Measurements from ENCODE around the gene MTUS2. TPM values are rescaled to one million over a fixed set of nuclear protein-coding genes. Genes with fewer than 3 reads are reported as not detected.

Gene MTUS2
- total RNA-seq, result not detected

- Mint-ChIP-seq H3K27me3 (ENCODE audit: low read depth) (peaks cover 57% of the 10 kb centered on the region), H3K4me1 (ENCODE audit: low read depth) (peaks cover 3% of the 10 kb centered on the region), H3K9me3 (peaks cover 5% of the 10 kb centered on the region), H3K4me3 (peak within 1 kb of the TSS; percentile 48), H3K36me3 (ENCODE audit: insufficient read depth) (no peaks in the 10 kb centered on the region)
- peak; percentile 42 for DNase-seq
- ATAC-seq, result peak; percentile 38 to 44
Measured at GRCh38 chr13:28820099-28821051, at the start of gene MTUS2. MTUS2 (plus strand) TSS chr13:28820339.

- Mint-ChIP-seq H3K4me1 (ENCODE audit: low read depth) (no peaks in the 10 kb centered on the region), H3K27me3 (ENCODE audit: low read depth) (peaks cover 20% of the 10 kb centered on the region), H3K9me3 (peaks cover 3% of the 10 kb centered on the region), H3K36me3 (ENCODE audit: insufficient read depth) (no peaks in the 10 kb centered on the region), H3K4me3 (no peak overlapping the region)
- ATAC-seq, result no peak
- no peak for DNase-seq
Measured at GRCh38 chr13:28778308-28779215, 41.6 kb upstream of the MTUS2 start.

- H3K27me3 Mint-ChIP-seq (ENCODE audit: low read depth), result peaks cover 34% of the 10 kb centered on the region
- no peak for ATAC-seq
- H3K4me1 Mint-ChIP-seq (ENCODE audit: low read depth), result peaks cover 2% of the 10 kb centered on the region
Measured at GRCh38 chr13:28792992-28793391, 27.1 kb upstream of the MTUS2 start.

GRCh38 chr13:28794396-28794795, 25.7 kb upstream of the MTUS2 start:
- Mint-ChIP-seq H3K4me3 (no peak overlapping the region), H3K4me1 (ENCODE audit: low read depth) (peaks cover 2% of the 10 kb centered on the region), H3K9me3 (no peaks in the 10 kb centered on the region), H3K36me3 (ENCODE audit: insufficient read depth) (no peaks in the 10 kb centered on the region), H3K27me3 (ENCODE audit: low read depth) (peaks cover 32% of the 10 kb centered on the region)
- ATAC-seq (no peak), DNase-seq (no peak)

More at GRCh38 chr13:28792992-28793391, 27.1 kb upstream of the MTUS2 start:
- no peak overlapping the region for H3K4me3 Mint-ChIP-seq
- H3K9me3 Mint-ChIP-seq, result no peaks in the 10 kb centered on the region
- no peak for DNase-seq
- H3K36me3 Mint-ChIP-seq (ENCODE audit: insufficient read depth), result no peaks in the 10 kb centered on the region

GRCh38 chr13:28796938-28797257, 23.2 kb upstream of the MTUS2 start:
- DNase-seq (no peak), ATAC-seq (no peak)
- Mint-ChIP-seq H3K36me3 (ENCODE audit: insufficient read depth) (no peaks in the 10 kb centered on the region), H3K4me1 (ENCODE audit: low read depth) (peaks cover 2% of the 10 kb centered on the region), H3K27me3 (ENCODE audit: low read depth) (peaks cover 20% of the 10 kb centered on the region), H3K4me3 (no peak overlapping the region), H3K9me3 (no peaks in the 10 kb centered on the region)

- Mint-ChIP-seq H3K36me3 (ENCODE audit: insufficient read depth) (no peaks in the 10 kb centered on the region), H3K27me3 (ENCODE audit: low read depth) (peaks cover 5% of the 10 kb centered on the region), H3K9me3 (peaks cover 27% of the 10 kb centered on the region), H3K4me3 (no peak overlapping the region), H3K4me1 (ENCODE audit: low read depth) (no peaks in the 10 kb centered on the region)
- DNase-seq, result no peak
- no peak for ATAC-seq
Measured at GRCh38 chr13:28805193-28805819, 14.8 kb upstream of the MTUS2 start.

GRCh38 chr13:28817204-28817603, 2.9 kb upstream of the MTUS2 start:
- Mint-ChIP-seq H3K4me3 (no peak overlapping the region), H3K4me1 (ENCODE audit: low read depth) (peaks cover 3% of the 10 kb centered on the region), H3K9me3 (peaks cover 5% of the 10 kb centered on the region), H3K27me3 (ENCODE audit: low read depth) (peaks cover 49% of the 10 kb centered on the region), H3K36me3 (ENCODE audit: insufficient read depth) (no peaks in the 10 kb centered on the region)
- DNase-seq (no peak), ATAC-seq (no peak)

GRCh38 chr13:28819046-28819730, 951 bp upstream of the MTUS2 start:
- H3K4me3 Mint-ChIP-seq, result peak overlapping the region; percentile 16
- peaks cover 63% of the 10 kb centered on the region for H3K27me3 Mint-ChIP-seq (ENCODE audit: low read depth)
- peaks cover 5% of the 10 kb centered on the region for H3K9me3 Mint-ChIP-seq
- no peak for DNase-seq
- no peaks in the 10 kb centered on the region for H3K36me3 Mint-ChIP-seq (ENCODE audit: insufficient read depth)
- H3K4me1 Mint-ChIP-seq (ENCODE audit: low read depth), result peaks cover 3% of the 10 kb centered on the region
- ATAC-seq, result peak; percentile 5 to 8

GRCh38 chr13:28819735-28820098, 422 bp upstream of the MTUS2 start:
- H3K9me3 Mint-ChIP-seq, result peaks cover 5% of the 10 kb centered on the region
- H3K4me1 Mint-ChIP-seq (ENCODE audit: low read depth), result peaks cover 3% of the 10 kb centered on the region
- no peak overlapping the region for H3K4me3 Mint-ChIP-seq
- H3K36me3 Mint-ChIP-seq (ENCODE audit: insufficient read depth), result no peaks in the 10 kb centered on the region
- ATAC-seq (peak; percentile 83 to 86), DNase-seq (no peak)
- H3K27me3 Mint-ChIP-seq (ENCODE audit: low read depth), result peaks cover 60% of the 10 kb centered on the region

- Mint-ChIP-seq H3K4me1 (ENCODE audit: low read depth) (peaks cover 3% of the 10 kb centered on the region), H3K9me3 (no peaks in the 10 kb centered on the region), H3K36me3 (ENCODE audit: insufficient read depth) (no peaks in the 10 kb centered on the region), H3K4me3 (no peak overlapping the region), H3K27me3 (ENCODE audit: low read depth) (peaks cover 49% of the 10 kb centered on the region)
- DNase-seq (no peak), ATAC-seq (no peak)
Measured at GRCh38 chr13:28822151-28822550, 2.0 kb downstream of the MTUS2 start.

- Mint-ChIP-seq H3K9me3 (peaks cover 5% of the 10 kb centered on the region), H3K4me1 (ENCODE audit: low read depth) (peaks cover 3% of the 10 kb centered on the region), H3K27me3 (ENCODE audit: low read depth) (peaks cover 43% of the 10 kb centered on the region), H3K36me3 (ENCODE audit: insufficient read depth) (no peaks in the 10 kb centered on the region), H3K4me3 (no peak overlapping the region)
- DNase-seq (no peak), ATAC-seq (no peak)
Measured at GRCh38 chr13:28822801-28823200, 2.7 kb downstream of the MTUS2 start.

GRCh38 chr13:28825379-28825778, 5.2 kb downstream of the MTUS2 start:
- H3K27me3 Mint-ChIP-seq (ENCODE audit: low read depth), result peaks cover 31% of the 10 kb centered on the region
- peaks cover 14% of the 10 kb centered on the region for H3K9me3 Mint-ChIP-seq
- no peaks in the 10 kb centered on the region for H3K36me3 Mint-ChIP-seq (ENCODE audit: insufficient read depth)
- no peak overlapping the region for H3K4me3 Mint-ChIP-seq
- DNase-seq, result no peak
- ATAC-seq, result no peak
- peaks cover 3% of the 10 kb centered on the region for H3K4me1 Mint-ChIP-seq (ENCODE audit: low read depth)

GRCh38 chr13:28826368-28826767, 6.2 kb downstream of the MTUS2 start:
- H3K4me1 Mint-ChIP-seq (ENCODE audit: low read depth), result no peaks in the 10 kb centered on the region
- H3K27me3 Mint-ChIP-seq (ENCODE audit: low read depth), result peaks cover 24% of the 10 kb centered on the region
- ATAC-seq (no peak), DNase-seq (no peak)
- peaks cover 24% of the 10 kb centered on the region for H3K9me3 Mint-ChIP-seq
- no peaks in the 10 kb centered on the region for H3K36me3 Mint-ChIP-seq (ENCODE audit: insufficient read depth)
- no peak overlapping the region for H3K4me3 Mint-ChIP-seq

- peaks cover 25% of the 10 kb centered on the region for H3K9me3 Mint-ChIP-seq
- ATAC-seq (no peak), DNase-seq (no peak)
- H3K36me3 Mint-ChIP-seq (ENCODE audit: insufficient read depth), result no peaks in the 10 kb centered on the region
- no peak overlapping the region for H3K4me3 Mint-ChIP-seq
- no peaks in the 10 kb centered on the region for H3K4me1 Mint-ChIP-seq (ENCODE audit: low read depth)
- H3K27me3 Mint-ChIP-seq (ENCODE audit: low read depth), result peaks cover 2% of the 10 kb centered on the region
Measured at GRCh38 chr13:28830580-28830979, 10.4 kb downstream of the MTUS2 start.

Measured in activated T-cell treated with anti-CD3 and anti-CD28 coated beads, Interleukin-2, amount 50 U/mL, for 4 hours (primary cell).